Gastroesophageal sphincter (tissue), 4 donors: ENCODE results near the gene RPGRIP1L. TPM values are rescaled to one million over a fixed set of nuclear protein-coding genes. Genes with fewer than 3 reads are reported as not detected.

Experiments
- ATAC-seq: fragments of 150-250 bp; one replicate; pipeline ENCODE4 v1.9.1; 2016; ENCODE audit warnings: mild to moderate bottlenecking, moderate library complexity
- H3K27ac ChIP-seq, 4 donors: fragments of 200-600 bp; sonication (generic) in 3 of 4; 1 replicate in 3 of 4; 2 replicates in 1 of 4; pipeline ENCODE4 v1.5.1; 2016 to 2019
- H3K27me3 ChIP-seq: fragments of 200-600 bp; sonication (generic); one replicate; pipeline ENCODE4 v1.5.1; 2019
- H3K36me3 ChIP-seq, 2 donors: fragments of 200-600 bp; sonication (generic); one replicate each; pipeline ENCODE4 v1.5.1; 2019; ENCODE audit warnings: control low read depth in 1 of 2
- H3K4me1 ChIP-seq, 3 donors: fragments of 200-600 bp; sonication (generic); 1 replicate in 2 of 3; 2 replicates in 1 of 3; pipeline ENCODE4 v1.5.1; 2016 to 2019; ENCODE audit warnings: control low read depth in 2 of 3
- H3K4me3 ChIP-seq, 2 donors: fragments of 200-600 bp; sonication (generic); one replicate each; pipeline ENCODE4 v1.5.1; 2019; ENCODE audit warnings: mild to moderate bottlenecking in 1 of 2, moderate library complexity in 1 of 2
- H3K9me3 ChIP-seq, 3 donors: fragments of 200-600 bp; sonication (generic); one replicate each; pipeline ENCODE4 v1.5.1; 2017 to 2019; ENCODE audit warnings: control low read depth in 2 of 3
- CTCF ChIP-seq, 4 experiments: fragments of 200-600 bp in 2 of 4; fragments of 450-650 bp in 2 of 4; sonication (generic) in 1 of 4; IDR thresholded peaks; one replicate each; pipeline ENCODE4 v1.5.1; 2017 to 2019; ENCODE audit warnings: antibody characterized with exemption in 4 of 4, mild to moderate bottlenecking in 2 of 4, moderate library complexity in 2 of 4
- EP300 ChIP-seq: sonication (generic); formaldehyde crosslinking; IDR thresholded peaks from one replicate; pipeline ENCODE4 v1.6.1; 2017; ENCODE audit warnings: antibody characterized with exemption, mild to moderate bottlenecking
- POLR2A ChIP-seq, 2 donors: fragments of 450-650 bp; IDR thresholded peaks; one replicate each; pipeline ENCODE4 v1.6.1; 2017; ENCODE audit warnings: antibody characterized with exemption in 2 of 2, mild to moderate bottlenecking in 2 of 2, moderate library complexity in 1 of 2
- POLR2AphosphoS5 ChIP-seq: sonication (generic); formaldehyde crosslinking; IDR thresholded peaks from one replicate; pipeline ENCODE4 v1.6.1; 2017; ENCODE audit warnings: antibody characterized with exemption
- WGBS, 2 donors: methylation state at CpG; one replicate each; pipeline ENCODE4 v1.1.5; 2018; ENCODE audit warnings: low coverage in 1 of 2; 5-methylcytosine and 5-hydroxymethylcytosine counted together
- total RNA-seq, 4 donors: library from RNA; depleted of rRNA; stranded (reverse); fragments of >200 nt; gene quantifications; one replicate each; pipeline ENCODE4 v1.1.0, GENCODE V29; 2016

Gene RPGRIP1L
- total RNA-seq, 4 donors from 2014 or later = 3.5 to 5.4 (median 4.8) TPM

- no peaks in the 10 kb centered on the region for H3K9me3 ChIP-seq
- ATAC-seq = no peak
- TF ChIP-seq POLR2AphosphoS5 (no peak), POLR2A (IDR thresholded peaks at IDR 0.05) (no peak), EP300 (no peak), CTCF (IDR thresholded peaks at IDR 0.05) (no peak)
- peak overlapping the region in 1 of 4 donors; percentile 7 for H3K27ac ChIP-seq
- no peak overlapping the region for H3K4me3 ChIP-seq
- no peaks in the 10 kb centered on the region for H3K36me3 ChIP-seq
- no peaks in the 10 kb centered on the region for H3K27me3 ChIP-seq
- peaks cover 4 to 59% (median 4%) of the 10 kb centered on the region in 3 donors for H3K4me1 ChIP-seq
- WGBS, 2 donors = 49 to 53% methylated on average over 7 of the region's 7 CpGs
These were observed 10.8 kb upstream of the RPGRIP1L start for GRCh38 chr16:53714205-53715022.

GRCh38 chr16:53713403-53714204, 9.9 kb upstream of the RPGRIP1L start:
- Histone ChIP-seq H3K9me3 (no peaks in the 10 kb centered on the region), H3K4me1 (peaks cover 4 to 59% (median 4%) of the 10 kb centered on the region in 3 donors), H3K27me3 (no peaks in the 10 kb centered on the region), H3K27ac (peak overlapping the region in 1 of 4 donors; percentile 7), H3K36me3 (no peaks in the 10 kb centered on the region), H3K4me3 (no peak overlapping the region)
- TF ChIP-seq EP300 (no peak), POLR2A (IDR thresholded peaks at IDR 0.05) (no peak), CTCF (IDR thresholded peaks at IDR 0.05) (no peak), POLR2AphosphoS5 (no peak)
- no peak for ATAC-seq
- WGBS, 2 donors = 45 to 59% methylated on average over 2 to 3 of the region's 3 CpGs

- no peaks in the 10 kb centered on the region for H3K27me3 ChIP-seq
- H3K36me3 ChIP-seq = peaks cover 0 to 2% of the 10 kb centered on the region in 2 donors
- H3K4me3 ChIP-seq = no peak overlapping the region
- H3K27ac ChIP-seq = no peak overlapping the region
- TF ChIP-seq POLR2AphosphoS5 (no peak), POLR2A (IDR thresholded peaks at IDR 0.05) (no peak), EP300 (no peak)
- no peak for ATAC-seq
- peaks cover 4 to 52% (median 4%) of the 10 kb centered on the region in 3 donors for H3K4me1 ChIP-seq
- WGBS, 2 donors = 86 to 93% methylated on average over 2 of the region's 2 CpGs
- no peaks in the 10 kb centered on the region for H3K9me3 ChIP-seq
These were observed 8.4 kb upstream of the RPGRIP1L start for GRCh38 chr16:53712065-53712464.

GRCh38 chr16:53711390-53711789, 7.7 kb upstream of the RPGRIP1L start:
- Histone ChIP-seq H3K4me3 (no peak overlapping the region), H3K9me3 (no peaks in the 10 kb centered on the region), H3K27ac (no peak overlapping the region), H3K36me3 (peaks cover 0 to 6% of the 10 kb centered on the region in 2 donors), H3K4me1 (peaks cover 4 to 52% (median 4%) of the 10 kb centered on the region in 3 donors), H3K27me3 (no peaks in the 10 kb centered on the region)
- no peak for TF ChIP-seq EP300
- ATAC-seq = no peak
- WGBS, 2 donors = 85% methylated on average over 3 of the region's 3 CpGs; no CpG with 5 or more reads in 1 of the 2 donors

- no peak for TF ChIP-seq POLR2A (IDR thresholded peaks at IDR 0.05)
- TF ChIP-seq CTCF (IDR thresholded peaks at IDR 0.05) = no peak
- no peak for TF ChIP-seq EP300
- no peak for TF ChIP-seq POLR2AphosphoS5
- H3K27ac ChIP-seq = no peak overlapping the region
- H3K9me3 ChIP-seq = no peaks in the 10 kb centered on the region
- 92 to 100% methylated on average over 2 of the region's 2 CpGs for WGBS, 2 donors
- peaks cover 8 to 41% (median 14%) of the 10 kb centered on the region in 3 donors for H3K4me1 ChIP-seq
- ATAC-seq = no peak
- no peaks in the 10 kb centered on the region for H3K27me3 ChIP-seq
- peaks cover 0 to 6% of the 10 kb centered on the region in 2 donors for H3K36me3 ChIP-seq
- H3K4me3 ChIP-seq = no peak overlapping the region
These were observed 4.8 kb upstream of the RPGRIP1L start for GRCh38 chr16:53708490-53708889.
